Measurements from ENCODE around the gene RSRC1.

Gene RSRC1

DNA sequence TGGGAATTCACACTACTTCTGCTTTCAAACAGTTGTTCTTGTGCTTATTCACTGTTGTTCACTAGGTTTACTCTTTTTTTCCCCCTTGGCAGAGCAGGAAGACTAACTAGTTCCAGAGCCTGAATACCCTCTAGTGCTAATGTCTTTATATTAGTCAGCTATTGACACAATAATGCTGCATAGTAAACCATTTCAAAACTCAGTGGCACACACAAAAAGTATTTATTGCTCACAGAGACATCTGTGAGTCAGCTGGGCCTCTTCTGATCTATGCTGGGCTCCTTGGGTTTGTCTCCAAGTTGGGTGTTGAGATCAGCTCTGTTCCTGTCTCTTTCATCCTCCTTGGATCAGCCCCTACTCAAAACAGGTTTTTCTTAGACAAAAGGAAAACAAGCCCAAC is 51.1 kb downstream of the RSRC1 start:
- H3K9me3 ChIP-seq (ENCODE audit: control extremely low read depth in 1 of 5, control insufficient read depth in 4 of 5, insufficient read depth in 2 of 5, low read depth in 1 of 5, low read length in 4 of 5): peaks cover 0 to 2% (median 0%) of the 10 kb centered on the region in 5 experiments
- peaks cover 0 to 6% (median 0%) of the 10 kb centered on the region in 4 experiments for H3K36me3 ChIP-seq (ENCODE audit: control insufficient read depth in 4 of 4, insufficient read depth in 4 of 4, low read length in 3 of 4)
- DNase-seq: peak in 2 of 3 donors; percentile 14 to 32
- H3K4me3 ChIP-seq (ENCODE audit: control insufficient read depth in 1 of 7, extremely low read depth in 1 of 7, insufficient read depth in 4 of 7, low read depth in 2 of 7, low read length in 6 of 7): no peak overlapping the region
- no peaks in the 10 kb centered on the region for H3K27me3 ChIP-seq (replicated peaks in 2 of 5; ENCODE audit: control insufficient read depth in 4 of 5, insufficient read depth in 5 of 5, low read length in 4 of 5)
- no peak overlapping the region for H3K27ac ChIP-seq (ENCODE audit: insufficient read depth in 1 of 2, low read depth in 1 of 2, low read length in 2 of 2, poor library complexity in 1 of 2, severe bottlenecking in 2 of 2)
- H3K4me1 ChIP-seq (ENCODE audit: control extremely low read depth in 1 of 4, control insufficient read depth in 4 of 4, insufficient read depth in 4 of 4, low read length in 3 of 4): peaks cover 0 to 3% (median under 1%) of the 10 kb centered on the region in 4 experiments
- ChIA-PET CTCF (interaction anchor here (1.5 kb wide), 1 partner anchor 11 kb away, joined by 4 read pairs; no protein-coding TSS in a partner anchor), POLR2A (no interaction called here)

DNA sequence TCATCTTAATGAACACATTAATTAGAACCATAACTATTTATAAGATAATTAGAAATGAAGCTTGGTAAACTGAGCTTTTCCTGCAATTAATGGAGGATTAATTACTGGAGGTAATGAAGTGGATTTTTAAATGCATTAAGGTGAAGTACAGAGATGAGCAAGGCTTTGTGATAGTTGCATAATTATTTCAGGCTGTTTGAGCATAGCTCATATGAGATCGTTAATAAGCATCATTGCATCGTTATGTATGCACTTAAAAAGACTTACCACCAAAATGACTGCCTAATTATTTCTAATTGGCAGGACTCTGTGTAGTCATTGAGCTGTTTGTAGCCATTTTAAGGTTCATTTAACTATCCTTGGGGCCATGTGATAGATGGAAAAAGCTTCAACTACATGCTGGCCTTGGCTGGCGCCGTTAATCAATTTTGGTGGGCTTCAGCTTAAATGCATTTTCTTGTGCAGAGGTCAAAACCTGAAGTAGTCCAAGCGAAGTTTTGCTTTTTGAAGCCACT is 55.3 kb downstream of the RSRC1 start:
- 96% methylated on average over 2 of the region's 5 CpGs for WGBS (ENCODE audit: insufficient coverage)
- H3K4me3 ChIP-seq (ENCODE audit: control insufficient read depth in 1 of 7, extremely low read depth in 1 of 7, insufficient read depth in 4 of 7, low read depth in 2 of 7, low read length in 6 of 7): no peak overlapping the region
- ChIA-PET CTCF (no interaction called here), POLR2A (interaction anchor here (0.6 kb wide), 1 partner anchor 10 kb away, joined by 3 read pairs; no protein-coding TSS in a partner anchor)
- H3K4me1 ChIP-seq (ENCODE audit: control extremely low read depth in 1 of 4, control insufficient read depth in 4 of 4, insufficient read depth in 4 of 4, low read length in 3 of 4): peaks cover 0 to 26% (median 6%) of the 10 kb centered on the region in 4 experiments
- no peak for DNase-seq
- peaks cover 0 to 5% (median 0%) of the 10 kb centered on the region in 4 experiments for H3K36me3 ChIP-seq (ENCODE audit: control insufficient read depth in 4 of 4, insufficient read depth in 4 of 4, low read length in 3 of 4)
- no peaks in the 10 kb centered on the region for H3K9me3 ChIP-seq (ENCODE audit: control extremely low read depth in 1 of 5, control insufficient read depth in 4 of 5, insufficient read depth in 2 of 5, low read depth in 1 of 5, low read length in 4 of 5)
- H3K27me3 ChIP-seq (replicated peaks in 2 of 5; ENCODE audit: control insufficient read depth in 4 of 5, insufficient read depth in 5 of 5, low read length in 4 of 5): no peaks in the 10 kb centered on the region
- no peak overlapping the region for H3K27ac ChIP-seq (ENCODE audit: insufficient read depth in 1 of 2, low read depth in 1 of 2, low read length in 2 of 2, poor library complexity in 1 of 2, severe bottlenecking in 2 of 2)

DNA sequence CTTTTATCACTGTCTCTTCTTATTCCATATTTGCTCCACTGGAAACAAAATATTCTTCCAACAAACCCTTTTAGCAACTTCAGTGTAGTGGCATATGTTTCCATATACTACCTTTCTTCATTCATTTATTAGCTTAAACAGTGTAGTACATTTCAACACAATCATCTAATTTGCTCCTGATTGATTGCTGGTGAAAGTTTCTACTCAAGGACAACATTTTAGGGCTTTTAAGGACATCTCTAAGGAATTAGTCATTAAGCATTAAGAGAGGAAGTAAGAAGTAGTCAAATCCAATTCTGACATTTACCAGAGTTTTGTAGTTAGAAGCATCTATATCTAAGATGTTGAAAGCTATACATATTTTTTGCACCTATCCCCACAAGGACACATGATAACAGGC is 55.8 kb downstream of the RSRC1 start:
- Histone ChIP-seq H3K27me3 (replicated peaks in 2 of 5; ENCODE audit: control insufficient read depth in 4 of 5, insufficient read depth in 5 of 5, low read length in 4 of 5) (no peaks in the 10 kb centered on the region), H3K36me3 (ENCODE audit: control insufficient read depth in 4 of 4, insufficient read depth in 4 of 4, low read length in 3 of 4) (peaks cover 0 to 5% (median 1%) of the 10 kb centered on the region in 4 experiments), H3K4me1 (ENCODE audit: control extremely low read depth in 1 of 4, control insufficient read depth in 4 of 4, insufficient read depth in 4 of 4, low read length in 3 of 4) (peaks cover 0 to 23% (median 6%) of the 10 kb centered on the region in 4 experiments), H3K9me3 (ENCODE audit: control extremely low read depth in 1 of 5, control insufficient read depth in 4 of 5, insufficient read depth in 2 of 5, low read depth in 1 of 5, low read length in 4 of 5) (no peaks in the 10 kb centered on the region), H3K27ac (ENCODE audit: insufficient read depth in 1 of 2, low read depth in 1 of 2, low read length in 2 of 2, poor library complexity in 1 of 2, severe bottlenecking in 2 of 2) (no peak overlapping the region), H3K4me3 (ENCODE audit: control insufficient read depth in 1 of 7, extremely low read depth in 1 of 7, insufficient read depth in 4 of 7, low read depth in 2 of 7, low read length in 6 of 7) (no peak overlapping the region)
- POLR2A ChIA-PET: no interaction called here
- DNase-seq: no peak
- CTCF ChIA-PET: no interaction called here

DNA sequence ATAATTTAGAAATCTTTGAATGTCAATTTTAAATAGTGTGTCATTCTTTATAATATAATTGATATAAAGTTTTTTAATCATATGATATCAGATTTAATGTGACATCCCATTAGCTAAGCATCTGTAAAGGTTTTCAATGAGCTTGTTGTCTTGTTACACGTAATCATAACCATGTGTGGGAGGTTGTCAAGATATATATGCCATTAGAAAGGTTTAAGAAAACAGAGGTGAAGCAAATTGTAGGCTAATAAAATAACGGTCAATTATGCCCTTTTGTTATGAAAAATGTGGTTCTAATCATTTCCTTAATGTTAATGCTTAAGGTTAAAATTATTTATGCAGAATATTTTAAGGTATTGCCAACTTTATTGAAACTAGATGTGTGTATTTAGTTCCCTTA is 56.3 kb downstream of the RSRC1 start:
- POLR2A ChIA-PET: no interaction called here
- CTCF ChIA-PET: no interaction called here

DNA sequence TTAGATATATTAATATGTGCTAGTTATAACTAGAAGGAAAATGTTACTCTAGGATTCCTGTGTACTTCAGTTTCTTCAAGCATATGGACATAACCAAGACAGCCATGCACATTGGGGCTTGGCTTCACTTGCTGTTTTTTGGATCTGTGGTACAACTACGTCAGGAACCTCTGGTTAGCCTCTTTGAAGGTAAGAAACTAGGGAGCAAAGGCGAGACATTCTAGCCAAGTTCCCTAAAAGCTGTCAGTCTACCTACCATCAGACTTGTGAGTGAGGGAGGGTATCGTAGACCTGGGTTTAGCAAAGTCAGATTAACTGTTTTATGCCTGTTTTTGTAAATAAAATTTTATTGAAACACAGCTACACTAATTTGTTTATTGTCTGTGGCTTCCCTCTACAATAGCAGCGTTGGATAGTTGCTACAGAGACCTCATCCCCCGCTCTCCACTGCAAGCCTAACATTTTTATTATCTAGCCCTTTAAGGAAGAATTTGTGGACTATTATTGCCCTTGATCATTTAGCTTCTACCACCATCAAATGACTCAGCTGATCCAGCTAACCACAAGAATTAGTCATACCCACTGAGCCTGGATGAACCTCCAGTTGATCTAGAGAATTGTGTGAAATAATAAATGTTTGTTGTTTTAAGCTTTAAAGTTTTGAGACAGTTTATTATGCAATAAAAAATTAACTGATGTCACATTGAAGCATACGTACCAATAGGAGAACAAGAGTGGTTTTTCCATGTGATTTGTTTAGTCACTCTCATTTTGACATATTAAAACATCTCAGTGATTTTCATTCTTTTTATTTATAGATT is 58.1 kb downstream of the RSRC1 start:
- POLR2A ChIA-PET: no interaction called here
- 83% methylated on average over 1 of the region's 6 CpGs for WGBS (ENCODE audit: insufficient coverage)
- H3K27ac ChIP-seq (ENCODE audit: insufficient read depth in 1 of 2, low read depth in 1 of 2, low read length in 2 of 2, poor library complexity in 1 of 2, severe bottlenecking in 2 of 2): no peak overlapping the region
- H3K9me3 ChIP-seq (ENCODE audit: control extremely low read depth in 1 of 5, control insufficient read depth in 4 of 5, insufficient read depth in 2 of 5, low read depth in 1 of 5, low read length in 4 of 5): no peaks in the 10 kb centered on the region
- peaks cover 0 to 23% (median 5%) of the 10 kb centered on the region in 4 experiments for H3K4me1 ChIP-seq (ENCODE audit: control extremely low read depth in 1 of 4, control insufficient read depth in 4 of 4, insufficient read depth in 4 of 4, low read length in 3 of 4)
- H3K36me3 ChIP-seq (ENCODE audit: control insufficient read depth in 4 of 4, insufficient read depth in 4 of 4, low read length in 3 of 4): peaks cover 0 to 5% (median 3%) of the 10 kb centered on the region in 4 experiments
- H3K27me3 ChIP-seq (replicated peaks in 2 of 5; ENCODE audit: control insufficient read depth in 4 of 5, insufficient read depth in 5 of 5, low read length in 4 of 5): no peaks in the 10 kb centered on the region
- CTCF ChIA-PET: no interaction called here
- no peak overlapping the region for H3K4me3 ChIP-seq (ENCODE audit: control insufficient read depth in 1 of 7, extremely low read depth in 1 of 7, insufficient read depth in 4 of 7, low read depth in 2 of 7, low read length in 6 of 7)
- DNase-seq: peak; percentile 83 to 96 (median 95)

More for the DNA sequence above, 56.3 kb downstream of the RSRC1 start:
- no peak for DNase-seq
- Histone ChIP-seq H3K36me3 (ENCODE audit: control insufficient read depth in 4 of 4, insufficient read depth in 4 of 4, low read length in 3 of 4) (peaks cover 0 to 5% (median 4%) of the 10 kb centered on the region in 4 experiments), H3K4me1 (ENCODE audit: control extremely low read depth in 1 of 4, control insufficient read depth in 4 of 4, insufficient read depth in 4 of 4, low read length in 3 of 4) (peaks cover 0 to 23% (median 5%) of the 10 kb centered on the region in 4 experiments), H3K27me3 (replicated peaks in 2 of 5; ENCODE audit: control insufficient read depth in 4 of 5, insufficient read depth in 5 of 5, low read length in 4 of 5) (no peaks in the 10 kb centered on the region), H3K27ac (ENCODE audit: insufficient read depth in 1 of 2, low read depth in 1 of 2, low read length in 2 of 2, poor library complexity in 1 of 2, severe bottlenecking in 2 of 2) (no peak overlapping the region), H3K9me3 (ENCODE audit: control extremely low read depth in 1 of 5, control insufficient read depth in 4 of 5, insufficient read depth in 2 of 5, low read depth in 1 of 5, low read length in 4 of 5) (no peaks in the 10 kb centered on the region), H3K4me3 (ENCODE audit: control insufficient read depth in 1 of 7, extremely low read depth in 1 of 7, insufficient read depth in 4 of 7, low read depth in 2 of 7, low read length in 6 of 7) (no peak overlapping the region)
- WGBS (ENCODE audit: insufficient coverage): no CpG with 5 or more reads among the region's 2 CpGs

DNA sequence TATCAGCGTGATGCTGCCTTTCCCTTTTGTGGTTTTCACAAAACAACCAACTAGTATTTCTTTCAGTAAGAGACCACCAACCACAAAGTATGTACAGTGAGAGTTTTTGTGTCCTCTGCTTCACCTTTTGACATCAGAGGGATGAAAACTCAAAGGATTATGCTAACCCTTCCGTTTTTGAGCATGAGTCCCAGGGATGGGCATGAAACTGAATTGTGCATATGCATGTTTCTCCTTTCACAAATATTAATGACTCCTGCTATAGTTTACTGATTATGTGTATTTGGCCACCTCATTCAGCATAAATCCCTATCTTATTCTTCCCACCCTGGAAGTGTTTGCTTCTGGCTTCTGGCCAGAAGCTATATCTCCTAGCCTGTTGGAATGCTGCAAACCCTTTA is 59.2 kb downstream of the RSRC1 start:
- no peak overlapping the region for H3K27ac ChIP-seq (ENCODE audit: insufficient read depth in 1 of 2, low read depth in 1 of 2, low read length in 2 of 2, poor library complexity in 1 of 2, severe bottlenecking in 2 of 2)
- no peaks in the 10 kb centered on the region for H3K9me3 ChIP-seq (ENCODE audit: control extremely low read depth in 1 of 5, control insufficient read depth in 4 of 5, insufficient read depth in 2 of 5, low read depth in 1 of 5, low read length in 4 of 5)
- POLR2A ChIA-PET: no interaction called here
- CTCF ChIA-PET: no interaction called here
- WGBS (ENCODE audit: insufficient coverage): 43% methylated on average over 1 of the region's 2 CpGs
- H3K4me3 ChIP-seq (ENCODE audit: control insufficient read depth in 1 of 7, extremely low read depth in 1 of 7, insufficient read depth in 4 of 7, low read depth in 2 of 7, low read length in 6 of 7): peak overlapping the region in 1 of 7 experiments; percentile 28
- DNase-seq: peak in 2 of 3 donors; percentile 38 to 50
- H3K36me3 ChIP-seq (ENCODE audit: control insufficient read depth in 4 of 4, insufficient read depth in 4 of 4, low read length in 3 of 4): peaks cover 0 to 5% (median 3%) of the 10 kb centered on the region in 4 experiments
- peaks cover 0 to 23% (median 5%) of the 10 kb centered on the region in 4 experiments for H3K4me1 ChIP-seq (ENCODE audit: control extremely low read depth in 1 of 4, control insufficient read depth in 4 of 4, insufficient read depth in 4 of 4, low read length in 3 of 4)
- H3K27me3 ChIP-seq (replicated peaks in 2 of 5; ENCODE audit: control insufficient read depth in 4 of 5, insufficient read depth in 5 of 5, low read length in 4 of 5): no peaks in the 10 kb centered on the region

DNA sequence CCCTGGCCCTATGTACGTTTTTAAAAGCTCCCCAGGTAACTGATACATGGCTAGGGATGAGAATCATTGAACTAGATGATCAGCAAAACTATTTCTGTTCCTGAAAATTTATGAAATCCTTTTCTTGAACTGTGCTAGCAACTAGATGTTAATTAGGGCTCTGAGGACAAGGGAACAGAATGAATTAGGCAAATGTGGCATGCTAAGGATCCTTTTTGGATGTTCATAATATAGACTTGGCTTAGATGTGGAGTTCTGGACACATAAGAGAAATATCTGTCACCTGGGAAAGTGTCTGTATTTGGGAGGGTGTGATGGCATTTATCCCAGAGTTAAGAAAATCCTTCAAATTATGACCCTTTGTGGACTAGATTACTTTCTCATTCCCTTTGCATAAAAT is 71.2 kb downstream of the RSRC1 start:
- no peak overlapping the region for H3K27ac ChIP-seq (ENCODE audit: insufficient read depth in 1 of 2, low read depth in 1 of 2, low read length in 2 of 2, poor library complexity in 1 of 2, severe bottlenecking in 2 of 2)
- no peak overlapping the region for H3K4me3 ChIP-seq (ENCODE audit: control insufficient read depth in 1 of 7, extremely low read depth in 1 of 7, insufficient read depth in 4 of 7, low read depth in 2 of 7, low read length in 6 of 7)
- no peaks in the 10 kb centered on the region for H3K27me3 ChIP-seq (replicated peaks in 2 of 5; ENCODE audit: control insufficient read depth in 4 of 5, insufficient read depth in 5 of 5, low read length in 4 of 5)
- CTCF ChIA-PET: no interaction called here
- H3K9me3 ChIP-seq (ENCODE audit: control extremely low read depth in 1 of 5, control insufficient read depth in 4 of 5, insufficient read depth in 2 of 5, low read depth in 1 of 5, low read length in 4 of 5): peaks cover 0 to 3% (median 0%) of the 10 kb centered on the region in 5 experiments
- no peaks in the 10 kb centered on the region for H3K4me1 ChIP-seq (ENCODE audit: control extremely low read depth in 1 of 4, control insufficient read depth in 4 of 4, insufficient read depth in 4 of 4, low read length in 3 of 4)
- H3K36me3 ChIP-seq (ENCODE audit: control insufficient read depth in 4 of 4, insufficient read depth in 4 of 4, low read length in 3 of 4): no peaks in the 10 kb centered on the region
- DNase-seq: no peak
- WGBS (ENCODE audit: insufficient coverage): no CpG with 5 or more reads among the region's 1 CpG
- POLR2A ChIA-PET: no interaction called here
